Activated effector memory CD4-positive, alpha-beta T cell treated with anti-CD3 and anti-CD28 coated beads, Interleukin-2, amount 50 U/mL, for 16 hours (primary cell): ENCODE data around the gene DNAJB8.

Source experiments
- DNase-seq: peaks from one replicate; pipeline ENCODE4 v3.0.0-alpha.2; 2020

DNAJB8 gene

DNA sequence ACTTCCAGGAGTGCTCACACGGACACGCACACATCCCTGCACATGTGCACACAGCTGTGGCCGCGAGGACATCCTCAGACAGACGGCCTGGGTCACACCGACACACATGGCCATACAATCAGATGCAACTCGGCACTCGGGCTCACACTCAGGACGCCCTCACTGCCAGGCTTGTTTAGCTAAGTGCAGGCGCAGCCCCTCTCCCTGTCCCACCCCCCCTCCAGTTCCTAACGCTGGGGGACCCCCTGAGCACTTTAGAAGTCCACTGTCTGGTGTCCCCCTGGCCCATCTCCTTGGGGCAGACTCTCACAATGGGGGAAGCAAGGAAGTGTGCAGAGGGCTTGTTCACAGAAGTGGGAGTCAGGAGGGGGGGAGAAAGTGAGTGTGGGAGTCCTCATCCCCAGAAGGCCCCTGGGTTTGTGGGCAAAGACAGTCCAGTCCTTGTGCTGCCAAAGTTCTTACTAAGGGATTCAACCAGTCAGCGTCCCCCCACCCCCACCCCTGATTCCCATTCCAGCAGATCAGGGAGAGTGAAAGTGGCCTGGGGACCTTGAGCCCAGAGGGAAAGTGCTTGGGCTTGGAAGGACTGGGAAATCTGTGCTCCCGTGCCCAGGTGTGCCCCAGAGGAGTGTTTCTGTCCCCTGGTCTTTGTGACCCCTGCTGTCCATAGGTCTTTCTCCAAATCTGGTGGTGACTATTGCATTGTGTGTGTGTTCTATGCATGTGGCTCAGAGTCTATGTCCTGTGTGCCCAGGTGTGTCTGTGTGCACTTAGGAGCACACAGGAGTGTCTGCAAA, 27.1 kb upstream of the DNAJB8 start:
- DNase-seq, result peak; percentile 61

DNA sequence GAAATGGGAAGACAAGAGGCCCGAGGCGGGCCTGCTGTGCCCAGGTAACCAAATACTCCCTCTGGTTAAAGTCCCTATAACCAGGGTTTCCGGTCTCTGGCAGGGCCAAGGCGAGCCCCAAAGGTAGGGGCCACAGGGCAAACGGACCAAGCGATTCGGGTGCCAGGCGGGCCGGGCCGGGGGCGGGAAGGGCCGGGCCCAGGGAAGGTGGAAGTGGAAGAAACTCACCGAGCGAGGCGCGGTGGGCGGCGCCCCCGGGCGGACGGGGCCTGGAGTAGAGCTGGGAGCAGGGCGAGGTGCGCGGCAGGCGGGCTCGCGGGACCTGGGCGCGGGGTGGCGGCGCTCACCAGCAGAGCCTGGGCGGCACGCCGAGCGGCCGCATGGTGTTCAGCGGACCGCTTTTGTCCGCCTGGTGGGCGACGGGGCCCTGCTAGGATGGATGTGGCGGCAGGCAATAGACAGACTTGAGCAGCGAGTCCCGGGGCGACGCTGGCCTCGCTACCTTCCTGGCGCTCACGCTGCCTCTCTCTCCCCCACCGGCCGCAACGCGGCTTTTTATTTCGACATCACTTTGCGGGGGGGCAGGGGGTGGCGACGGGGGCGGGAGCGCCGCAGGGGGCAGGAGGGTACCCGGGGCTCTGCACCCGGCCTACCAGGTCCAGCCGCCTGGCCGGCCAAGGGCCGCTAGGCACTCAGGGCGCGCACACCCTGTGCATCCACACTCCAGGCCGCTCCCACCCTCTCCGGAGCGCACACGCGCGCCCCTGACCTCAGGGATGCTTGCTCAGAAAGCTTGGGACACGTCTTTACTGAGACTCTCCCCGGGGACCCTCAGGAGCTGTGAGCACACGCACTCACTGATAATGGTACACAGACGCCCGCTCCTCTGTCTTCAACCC, 26.2 kb upstream of the DNAJB8 start, which contains the start of gene GATA2:
GATA2 (minus strand) TSS at position 531 of the 899 bp plus-strand sequence. CDS start 6,170 bp downstream, outside the sequence.
- DNase-seq, result peak; percentile 66

DNA sequence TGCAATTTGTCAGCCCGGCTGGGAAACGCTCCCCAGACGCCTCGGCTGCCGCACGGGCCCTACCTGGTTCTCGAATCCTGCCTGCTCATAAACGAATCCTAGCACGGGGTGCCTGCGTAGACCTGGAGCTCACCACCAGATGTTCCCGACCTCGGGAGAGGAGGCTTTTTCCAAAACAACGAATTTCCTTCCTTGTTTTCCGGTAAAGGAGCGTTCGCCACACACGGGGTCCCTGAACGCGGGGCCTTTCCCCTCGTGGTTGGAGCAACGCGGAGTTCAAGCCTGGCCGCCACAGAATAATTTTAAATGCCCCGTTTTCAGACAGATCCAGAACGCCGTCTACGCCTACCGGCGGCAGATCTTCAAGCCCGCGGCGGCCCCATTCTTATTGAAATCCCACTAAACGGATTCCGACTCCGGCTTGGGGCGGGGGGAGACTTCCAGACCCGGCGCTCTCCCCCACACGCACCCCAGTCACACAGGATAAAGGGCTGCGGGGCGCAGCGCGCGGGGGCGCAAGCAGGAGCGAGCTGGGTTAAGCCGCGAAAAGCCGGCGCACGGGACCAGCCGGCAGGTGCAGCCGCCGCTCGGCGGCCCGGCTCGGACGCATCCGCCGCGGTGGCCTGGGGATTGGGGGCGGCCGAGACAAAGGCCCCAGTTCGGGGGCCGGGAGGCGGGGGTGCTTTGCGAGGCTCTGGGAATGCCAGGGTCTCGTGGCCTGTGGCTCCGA, 25.4 kb upstream of the DNAJB8 start:
- DNase-seq, result peak; percentile 63

DNA sequence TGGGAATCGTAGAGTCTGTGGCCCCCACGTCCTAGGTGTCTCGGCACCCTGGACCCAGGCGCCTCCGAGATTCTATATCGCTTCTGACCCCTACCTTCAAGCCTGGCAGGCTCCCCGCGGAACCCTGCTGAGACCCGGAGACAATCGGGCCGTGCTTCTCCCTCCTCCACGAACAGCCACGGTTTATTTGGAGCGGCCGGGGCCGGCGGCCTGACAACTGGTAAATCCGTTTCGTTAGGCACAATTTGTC, 24.9 kb upstream of the DNAJB8 start:
- no peak for DNase-seq

DNA sequence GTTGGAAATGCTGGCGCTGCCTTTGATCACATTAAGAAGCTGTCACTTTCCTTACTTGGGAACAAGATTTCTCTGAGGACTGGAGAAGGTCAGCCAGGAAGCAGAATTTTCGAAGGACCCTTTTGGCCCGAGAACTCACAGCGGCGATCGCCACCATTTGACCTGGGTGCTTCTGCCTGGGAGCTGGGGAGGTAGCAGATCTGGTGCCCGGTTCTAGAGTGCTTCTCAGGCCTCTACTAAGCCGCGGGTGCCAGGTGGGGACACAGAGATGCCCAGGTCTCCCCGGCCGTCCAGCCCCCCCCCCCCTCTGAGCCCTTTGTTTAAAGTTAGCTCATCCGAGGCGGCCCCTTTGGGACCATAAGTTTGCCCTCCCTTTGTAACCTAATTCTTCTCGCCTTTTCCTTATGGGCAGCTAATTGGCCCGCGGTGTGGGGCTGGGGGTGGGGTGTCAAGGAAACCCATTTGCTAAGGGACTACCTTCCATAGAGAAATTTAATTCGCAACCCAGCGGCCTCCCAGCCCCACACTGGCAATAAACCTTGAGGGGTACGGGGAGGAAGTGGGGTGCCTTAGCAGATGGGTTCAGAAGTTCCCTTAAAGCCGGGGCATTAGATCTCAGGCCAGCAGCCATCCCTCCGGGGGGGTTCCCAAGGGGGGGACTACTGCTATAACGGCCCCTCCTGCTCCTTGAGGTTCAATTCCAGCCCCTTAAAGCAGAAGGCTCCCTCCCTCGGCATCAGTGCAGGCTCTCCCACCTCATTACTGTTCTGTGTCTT, 24.4 kb upstream of the DNAJB8 start:
- peak; percentile 62 for DNase-seq

DNA sequence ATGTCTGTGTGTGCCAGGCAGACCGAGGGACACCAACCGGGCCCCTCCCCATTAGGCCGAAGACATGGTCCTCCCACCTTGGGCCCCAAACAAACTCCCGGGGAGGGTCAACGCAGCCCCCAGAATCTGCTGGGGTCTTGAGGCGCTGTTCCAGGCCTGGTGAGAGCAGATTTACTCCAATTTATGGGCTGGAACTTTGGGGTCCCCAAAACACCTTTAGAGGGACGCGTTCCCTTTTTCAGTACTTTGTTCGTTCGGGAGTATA, 23.9 kb upstream of the DNAJB8 start:
- DNase-seq, result no peak

DNA sequence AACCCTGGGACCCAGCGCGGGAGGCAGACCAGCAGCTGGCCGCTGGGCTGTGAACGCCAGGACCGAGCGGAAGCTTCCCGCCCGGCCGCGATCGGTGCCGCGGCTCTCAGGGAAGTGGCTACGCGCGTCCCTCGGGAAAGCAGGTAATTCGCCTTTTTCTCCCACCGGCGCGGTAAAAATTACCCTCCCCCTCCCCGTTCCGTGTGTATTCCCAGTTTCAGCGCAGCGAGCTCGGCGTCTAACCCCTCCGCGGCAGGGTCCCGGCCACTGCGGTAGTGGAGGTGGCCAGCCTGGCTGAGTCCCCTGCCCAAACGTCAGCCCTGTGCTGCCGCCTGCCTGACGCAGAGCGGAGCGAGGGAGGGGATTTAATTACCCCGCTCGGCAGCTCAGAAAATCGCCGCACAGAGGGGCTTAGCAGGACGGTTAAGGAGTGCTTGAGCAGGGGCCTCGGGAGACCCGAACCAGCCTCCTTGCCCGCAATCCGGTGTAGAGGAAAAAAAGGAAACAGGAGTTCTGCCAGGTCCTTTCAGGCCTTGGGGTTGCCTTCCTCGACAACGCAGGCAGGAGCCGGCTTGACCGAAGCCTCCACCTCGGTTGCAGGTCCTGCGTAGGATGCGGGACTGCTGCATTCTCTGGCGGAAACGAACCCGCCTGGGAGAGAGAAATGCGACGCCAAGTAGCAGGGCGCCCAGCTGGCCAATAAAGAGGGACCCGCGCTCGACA, 23.4 kb upstream of the DNAJB8 start:
- DNase-seq, result peak; percentile 66

DNA sequence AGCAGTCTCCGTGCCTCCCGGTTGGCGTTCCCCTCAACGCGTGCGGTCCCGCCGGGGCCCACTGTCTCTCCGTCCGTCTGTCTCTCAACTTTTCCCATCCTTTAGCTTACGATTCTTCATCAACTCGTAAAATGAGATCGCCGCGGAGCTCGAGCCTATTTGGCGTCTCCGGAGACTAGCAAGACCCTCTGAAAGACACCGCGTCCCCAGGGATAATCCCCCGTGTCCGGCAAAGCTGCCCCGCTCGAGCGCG, 22.9 kb upstream of the DNAJB8 start:
- peak; percentile 60 for DNase-seq

DNA sequence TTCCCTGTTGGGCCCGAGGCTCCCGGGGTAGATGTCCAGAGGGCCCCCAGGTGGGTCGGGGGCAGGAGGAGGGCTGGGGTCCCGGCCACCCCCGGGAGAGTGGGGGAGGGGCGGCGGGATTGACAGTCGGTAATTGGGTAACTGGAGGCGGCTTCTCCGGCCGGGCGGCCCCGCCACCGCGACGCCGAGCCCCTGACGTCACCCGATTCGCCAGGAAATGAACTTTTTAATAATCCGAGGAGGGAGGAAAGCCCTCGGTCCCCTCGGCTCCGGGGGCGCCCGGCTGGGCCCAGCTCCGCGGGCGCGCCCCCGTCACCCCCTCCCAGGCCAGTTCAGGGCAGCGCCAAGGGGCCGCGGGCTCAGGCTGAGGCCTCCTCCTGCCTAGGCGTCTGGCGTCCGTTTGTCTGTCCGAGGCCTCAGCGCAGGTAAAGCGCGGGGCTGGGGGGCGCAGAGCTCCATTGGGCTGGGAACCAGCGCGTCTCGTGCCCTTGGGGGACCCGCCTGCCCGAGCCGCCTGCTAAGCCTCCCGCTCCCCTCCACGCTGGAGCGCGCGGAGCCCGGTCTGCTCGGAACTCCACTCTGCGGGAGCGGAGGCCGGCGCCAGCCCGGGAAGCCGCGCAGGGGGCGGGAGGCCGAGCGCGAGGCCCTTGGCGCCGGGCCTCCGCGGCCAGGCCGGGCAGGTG, 22.4 kb upstream of the DNAJB8 start:
- peak; percentile 70 for DNase-seq

DNA sequence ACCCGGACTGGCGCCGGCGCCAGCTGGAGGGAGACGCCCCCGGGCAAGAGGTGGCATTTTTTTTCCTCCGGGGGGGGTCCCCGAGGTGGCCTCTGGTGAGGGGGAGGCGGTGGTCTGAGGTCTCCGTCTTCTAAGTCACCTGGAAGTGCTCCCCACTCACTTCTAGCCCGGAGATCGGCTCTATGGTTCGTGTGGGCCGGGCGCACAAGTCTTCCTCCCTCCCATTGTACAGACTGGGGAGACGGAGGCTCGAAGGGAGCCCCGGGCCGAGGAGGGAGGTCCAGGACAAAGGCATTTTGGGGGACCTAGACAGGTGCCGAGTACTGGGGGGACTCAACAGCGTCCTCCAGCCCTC, 21.9 kb upstream of the DNAJB8 start:
- no peak for DNase-seq

DNA sequence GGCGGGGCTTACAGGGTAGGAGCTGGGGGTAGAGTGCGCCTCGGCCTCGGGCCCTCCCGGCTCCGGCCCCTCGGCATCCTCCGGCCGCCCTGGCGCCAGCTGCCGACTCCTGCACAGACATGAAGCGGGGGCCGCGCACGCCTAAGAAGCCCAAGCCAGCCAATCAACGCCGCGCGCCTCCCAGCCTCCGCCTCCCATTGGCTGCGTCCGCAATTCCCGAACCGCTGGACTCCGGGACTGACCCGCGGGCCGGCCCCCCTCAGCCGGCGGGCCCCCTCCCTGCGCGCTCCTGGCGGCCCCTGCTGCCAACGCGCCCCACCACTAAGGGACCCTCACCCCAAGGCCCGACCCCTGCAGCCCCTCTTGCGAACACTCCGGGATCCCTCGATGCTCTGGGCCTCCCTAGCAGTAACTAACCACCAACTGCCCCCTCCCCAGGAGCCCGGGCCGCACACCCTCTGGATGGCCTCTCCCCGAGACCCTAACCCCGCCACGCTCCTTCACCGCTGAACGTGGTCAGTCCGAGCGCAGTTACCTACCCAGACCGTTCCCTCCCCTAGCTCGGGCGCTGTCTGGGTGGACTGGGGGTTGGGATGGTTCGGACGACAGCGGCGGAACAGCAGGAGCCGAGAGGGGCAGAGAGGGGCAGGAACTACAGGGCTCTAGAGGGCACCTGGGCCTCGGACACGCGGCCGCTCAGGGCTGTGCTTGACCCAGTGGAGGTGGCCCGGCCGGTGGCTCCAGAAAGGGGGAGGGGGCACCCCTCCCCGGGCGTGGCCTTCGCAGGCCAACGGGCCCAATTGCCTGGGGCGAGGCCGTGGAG, 21.3 kb upstream of the DNAJB8 start:
- peak; percentile 54 for DNase-seq

DNA sequence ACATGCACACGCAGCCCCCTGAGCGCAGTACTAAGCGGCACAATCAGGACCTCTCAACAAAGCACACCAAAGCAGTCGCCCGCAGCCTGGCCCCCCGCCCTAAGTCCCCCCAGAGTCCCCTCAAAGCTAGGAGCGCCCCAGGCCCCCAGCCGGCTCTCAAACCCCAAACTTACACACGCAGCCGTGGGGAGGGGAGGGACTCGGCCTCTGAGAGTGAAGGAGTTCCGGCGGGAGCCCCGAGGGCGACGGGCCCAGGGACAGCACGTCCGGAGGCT, 20.8 kb upstream of the DNAJB8 start:
- DNase-seq, result peak; percentile 68

DNA sequence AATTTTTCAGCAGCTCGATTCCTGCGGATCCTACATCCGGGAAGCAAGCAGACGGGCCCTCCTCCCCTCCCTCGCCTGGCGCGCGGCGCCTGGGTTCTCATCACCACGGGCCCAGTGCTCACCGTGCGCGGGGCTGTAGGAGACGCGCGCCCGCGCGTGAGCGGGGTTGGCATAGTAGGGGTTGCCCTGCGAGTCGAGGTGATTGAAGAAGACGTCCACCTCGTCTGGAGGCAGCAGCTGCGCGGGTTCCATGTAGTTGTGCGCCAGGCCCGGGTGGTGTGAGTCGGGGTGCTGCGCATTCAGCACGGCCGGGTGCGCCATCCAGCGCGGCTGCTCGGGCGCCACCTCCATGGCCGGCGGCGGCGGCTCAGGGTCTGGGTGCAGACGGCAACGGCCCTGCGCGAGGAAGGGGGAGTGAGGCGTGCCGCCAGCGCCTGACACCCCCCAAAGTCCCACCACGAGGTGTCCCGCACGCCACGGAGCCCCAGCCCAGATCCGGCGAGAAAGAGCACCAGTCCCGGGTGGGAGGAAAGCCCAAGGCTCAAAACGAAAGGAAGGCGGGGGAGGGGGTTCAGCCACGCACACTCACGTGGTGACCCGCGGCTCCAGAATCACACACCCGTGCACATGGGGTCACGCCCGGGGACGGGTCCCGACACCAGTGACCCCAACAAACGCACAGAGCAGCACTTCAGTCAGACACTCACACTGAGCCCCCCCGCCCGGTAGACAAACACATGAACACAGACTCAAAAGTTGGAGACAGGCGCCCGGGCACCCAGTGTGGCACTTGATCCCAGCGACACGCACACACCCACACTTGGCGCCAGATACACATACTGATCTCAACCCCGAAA, 20.2 kb upstream of the DNAJB8 start:
- peak; percentile 65 for DNase-seq

DNA sequence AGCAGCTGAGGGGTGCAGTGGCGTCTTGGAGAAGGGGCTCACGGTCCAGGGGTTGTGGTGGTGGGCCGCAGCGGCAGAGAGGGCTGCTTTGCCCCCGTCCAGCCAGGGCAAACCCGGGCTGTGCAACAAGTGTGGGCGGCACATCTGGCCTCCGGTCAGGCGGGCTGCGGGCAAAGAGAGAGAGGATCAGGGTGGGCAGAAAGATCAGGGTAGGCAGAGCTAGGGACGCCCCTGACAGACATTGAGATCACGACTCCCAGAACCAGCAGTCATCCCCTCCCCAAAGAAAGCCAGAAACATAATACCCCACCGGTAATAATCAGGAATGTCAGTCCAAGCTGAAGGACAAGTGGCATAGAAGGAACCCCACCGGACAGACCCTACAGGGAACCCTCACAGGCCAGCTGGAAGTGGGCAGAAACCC, 19.5 kb upstream of the DNAJB8 start:
- DNase-seq, result no peak

DNA sequence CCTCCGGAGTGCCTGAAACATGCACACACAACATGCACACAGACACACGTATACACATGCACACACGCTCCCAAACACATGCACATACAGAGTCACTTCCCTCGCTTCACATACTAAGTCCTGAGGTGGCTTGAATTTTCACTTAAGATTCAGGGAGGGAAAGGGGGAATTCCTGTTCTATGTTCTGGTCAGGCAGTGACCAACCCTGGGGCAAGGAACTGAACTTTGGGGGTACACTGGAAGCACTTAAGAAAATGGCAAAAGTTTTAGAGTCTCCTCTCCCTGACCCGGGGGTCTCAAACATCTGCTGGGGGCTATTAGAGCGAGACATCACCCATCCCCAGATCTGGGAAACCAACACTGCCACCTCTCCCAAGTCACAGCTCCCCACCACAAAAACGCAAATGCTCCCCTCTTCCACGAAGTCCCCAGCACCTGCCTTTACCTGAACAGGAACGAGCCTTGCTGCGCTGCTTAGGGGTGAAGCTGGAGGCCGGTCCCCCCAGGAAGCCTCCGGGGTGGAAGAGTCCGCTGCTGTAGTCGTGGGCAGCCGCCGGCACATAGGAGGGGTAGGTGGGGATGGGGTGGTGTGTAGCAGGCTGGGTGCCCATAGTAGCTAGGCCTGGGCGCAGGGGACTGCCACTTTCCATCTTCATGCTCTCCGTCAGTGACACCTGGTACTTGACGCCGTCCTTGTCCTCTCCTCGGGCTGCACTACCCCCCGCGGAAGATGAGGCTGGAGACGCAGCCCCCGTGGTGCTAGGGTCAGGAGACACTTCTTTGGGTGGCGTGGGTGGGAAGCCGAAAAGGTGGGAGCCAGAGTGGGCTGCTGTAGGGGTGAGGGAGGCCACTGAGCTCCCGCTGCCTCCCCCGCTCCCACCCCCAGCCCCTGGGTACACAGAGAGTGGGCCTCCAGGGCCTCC, 18.9 kb upstream of the DNAJB8 start:
- DNase-seq, result no peak

DNA sequence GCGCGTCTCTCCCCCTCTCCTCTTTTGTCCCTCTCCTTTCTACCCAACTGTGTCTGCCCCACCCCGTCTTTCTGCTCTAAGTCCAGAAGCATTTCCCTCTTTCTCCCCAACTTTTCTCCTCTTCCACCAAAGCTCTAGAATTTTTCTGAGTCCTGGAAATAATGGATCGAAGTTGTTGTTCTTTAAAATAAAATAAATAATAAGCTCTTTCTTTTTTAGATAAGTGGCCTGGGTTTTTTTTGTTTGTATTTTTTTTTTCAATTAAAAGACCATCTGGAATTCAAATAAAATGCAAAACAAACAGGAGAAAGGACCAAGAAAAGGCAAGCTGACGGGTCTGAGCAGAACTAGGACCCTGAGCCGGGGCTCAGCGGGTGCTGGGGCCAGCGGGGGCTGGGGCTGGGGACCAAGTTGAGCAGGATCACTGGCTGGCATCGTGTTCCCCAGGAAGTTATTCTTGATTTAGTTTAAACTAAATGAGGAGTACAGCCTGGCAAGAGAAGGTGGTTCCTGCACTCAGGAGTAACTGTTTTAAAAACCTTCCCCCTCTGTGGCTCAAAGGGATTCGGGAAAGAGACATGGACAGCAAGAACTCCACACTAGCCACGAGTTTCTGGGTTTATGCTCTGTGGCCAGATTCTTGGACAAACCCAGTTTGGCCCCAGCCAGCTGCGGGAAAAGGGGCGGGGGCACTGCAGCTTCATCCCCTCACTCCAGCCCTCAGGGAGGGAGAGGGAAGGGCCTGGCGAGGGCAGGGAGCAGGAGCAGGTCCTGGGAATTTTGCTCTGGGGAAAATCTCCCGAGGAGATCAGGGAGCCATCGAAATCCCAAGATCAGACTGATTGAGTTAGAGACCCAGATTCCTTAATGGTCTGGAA, 18.0 kb upstream of the DNAJB8 start:
- no peak for DNase-seq

DNA sequence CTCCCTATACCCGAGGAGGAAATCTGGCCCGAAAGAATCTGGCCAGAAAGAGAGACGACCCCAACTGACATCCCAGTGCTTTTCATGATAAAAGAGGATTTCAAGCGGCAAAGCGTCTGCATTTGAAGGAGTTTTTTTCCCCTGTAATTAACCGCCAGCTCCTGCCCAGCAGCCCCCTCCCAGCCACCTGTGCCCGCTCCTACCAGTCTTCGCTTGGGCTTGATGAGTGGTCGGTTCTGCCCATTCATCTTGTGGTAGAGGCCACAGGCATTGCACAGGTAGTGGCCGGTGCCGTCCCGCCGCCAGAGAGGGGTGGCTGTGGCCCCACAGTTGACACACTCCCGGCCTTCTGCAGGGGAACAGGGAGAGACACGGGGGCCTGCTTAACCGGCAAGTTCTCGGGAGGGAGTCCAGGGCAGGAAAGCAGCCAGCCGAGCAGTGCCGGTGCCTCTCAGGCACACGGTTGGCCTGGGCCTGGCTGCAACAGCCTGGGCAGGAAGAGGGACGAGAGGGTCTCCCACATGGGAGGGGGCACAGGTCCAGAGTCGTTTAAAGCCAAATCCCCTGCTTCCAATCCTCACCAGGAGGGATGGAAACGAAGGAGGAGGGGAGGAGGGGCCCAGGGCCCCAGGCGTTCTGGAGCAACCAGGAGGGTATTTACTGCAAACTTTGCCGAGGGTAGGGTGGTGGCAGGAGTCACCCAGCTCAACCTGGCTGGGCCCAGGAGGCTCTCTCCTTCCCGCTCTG, 17.1 kb upstream of the DNAJB8 start:
- DNase-seq, result no peak
